Thymus (tissue), 11 donors: Measurements from ENCODE around the gene GPS1. TPM values are rescaled to one million over a fixed set of nuclear protein-coding genes. Genes with fewer than 3 reads are reported as not detected.

Experiments used
- DNase-seq, 9 donors: peaks; one replicate each; pipeline ENCODE4 v3.0.0-alpha.2; 2013; ENCODE audit warnings: low spot score in 9 of 9, low read depth in 6 of 9, missing footprints in 1 of 9
- H3K27ac ChIP-seq, 2 donors: one replicate each; pipeline ENCODE4 v1.5.1; 2013; ENCODE audit warnings: control low read depth in 1 of 2, low read depth in 1 of 2, low read length in 1 of 2, mild to moderate bottlenecking in 1 of 2, moderate library complexity in 1 of 2
- H3K27me3 ChIP-seq, 2 donors: one replicate each; pipeline ENCODE4 v1.5.1; 2013; ENCODE audit warnings: low read length in 1 of 2; ENCODE audit not compliant: control insufficient read depth in 2 of 2, insufficient read depth in 1 of 2
- H3K36me3 ChIP-seq, 2 donors: one replicate each; pipeline ENCODE4 v1.5.1; 2013; ENCODE audit warnings: low read length in 1 of 2, mild to moderate bottlenecking in 1 of 2, moderate library complexity in 1 of 2; ENCODE audit not compliant: control insufficient read depth in 2 of 2, insufficient read depth in 2 of 2
- H3K4me1 ChIP-seq, 2 donors: one replicate each; pipeline ENCODE4 v1.5.1; 2013; ENCODE audit warnings: low read length in 2 of 2; ENCODE audit not compliant: control insufficient read depth in 2 of 2, insufficient read depth in 2 of 2
- H3K4me3 ChIP-seq, 2 donors: one replicate each; pipeline ENCODE4 v1.5.1; 2013; ENCODE audit warnings: low read length in 2 of 2, control low read depth in 1 of 2, mild to moderate bottlenecking in 1 of 2
- H3K9me3 ChIP-seq, 2 donors: one replicate each; pipeline ENCODE4 v1.5.1; 2013; ENCODE audit warnings: low read length in 1 of 2, mild to moderate bottlenecking in 1 of 2; ENCODE audit not compliant: control insufficient read depth in 2 of 2, insufficient read depth in 1 of 2
- WGBS: extraction: QIAGEN DNeasy Blood & Tissue Kit; methylation state at CpG from one replicate; pipeline ENCODE4 v1.1.7; 2013; 5-methylcytosine and 5-hydroxymethylcytosine counted together
- polyA plus RNA-seq: library from polyadenylated mRNA; stranded (reverse); fragments of 200-250 nt; gene quantifications from one replicate; pipeline ENCODE4 v1.2.3, GENCODE V29; 2013
- total RNA-seq: library from RNA; stranded (reverse); fragments of 120-200 nt; gene quantifications from one replicate; pipeline ENCODE4 v1.2.4, GENCODE V29; 2013
- donor health status: healthy.

Gene GPS1
- total and polyA plus RNA-seq, 2 donors, result 75.8 to 98.3 TPM

GRCh38 chr17:82050761-82051641 is 697 bp upstream of the GPS1 start:
- WGBS, result 23% methylated on average over 79 of the region's 79 CpGs
- Histone ChIP-seq H3K9me3 (no peaks in the 10 kb centered on the region), H3K4me3 (peak overlapping the region; percentile 42 to 94), H3K27ac (no peak overlapping the region), H3K4me1 (peaks cover 16 to 22% of the 10 kb centered on the region in 2 donors), H3K27me3 (no peaks in the 10 kb centered on the region), H3K36me3 (peaks cover 42 to 52% of the 10 kb centered on the region in 2 donors)
- no peak for DNase-seq

GRCh38 chr17:82052638-82053059 is 951 bp downstream of the GPS1 start:
- no peak for DNase-seq
- H3K27ac ChIP-seq, result no peak overlapping the region
- H3K27me3 ChIP-seq, result no peaks in the 10 kb centered on the region
- peak overlapping the region; percentile 74 to 94 for H3K4me3 ChIP-seq
- H3K4me1 ChIP-seq, result peaks cover 16 to 22% of the 10 kb centered on the region in 2 donors
- H3K36me3 ChIP-seq, result peaks cover 51 to 61% of the 10 kb centered on the region in 2 donors
- no peaks in the 10 kb centered on the region for H3K9me3 ChIP-seq
- WGBS, result 45% methylated on average over 19 of the region's 19 CpGs

- 97% methylated on average over 19 of the region's 19 CpGs for WGBS
- DNase-seq, result no peak
- peaks cover 16 to 22% of the 10 kb centered on the region in 2 donors for H3K4me1 ChIP-seq
- no peaks in the 10 kb centered on the region for H3K27me3 ChIP-seq
- no peak overlapping the region for H3K4me3 ChIP-seq
- H3K27ac ChIP-seq, result no peak overlapping the region
- no peaks in the 10 kb centered on the region for H3K9me3 ChIP-seq
- H3K36me3 ChIP-seq, result peaks cover 53 to 61% of the 10 kb centered on the region in 2 donors
Measured at GRCh38 chr17:82053130-82053529, 1.4 kb downstream of the GPS1 start.

GRCh38 chr17:82053556-82054263 is 2.0 kb downstream of the GPS1 start:
- H3K36me3 ChIP-seq, result peaks cover 57 to 61% of the 10 kb centered on the region in 2 donors
- no peaks in the 10 kb centered on the region for H3K27me3 ChIP-seq
- no peak for DNase-seq
- no peaks in the 10 kb centered on the region for H3K9me3 ChIP-seq
- 98% methylated on average over 28 of the region's 28 CpGs for WGBS
- no peak overlapping the region for H3K4me3 ChIP-seq
- peaks cover 16 to 22% of the 10 kb centered on the region in 2 donors for H3K4me1 ChIP-seq
- no peak overlapping the region for H3K27ac ChIP-seq

- H3K4me1 ChIP-seq, result peaks cover 16 to 22% of the 10 kb centered on the region in 2 donors
- 98% methylated on average over 38 of the region's 38 CpGs for WGBS
- no peaks in the 10 kb centered on the region for H3K9me3 ChIP-seq
- H3K27me3 ChIP-seq, result no peaks in the 10 kb centered on the region
- H3K27ac ChIP-seq, result no peak overlapping the region
- DNase-seq, result no peak
- H3K36me3 ChIP-seq, result peaks cover 61 to 67% of the 10 kb centered on the region in 2 donors
- no peak overlapping the region for H3K4me3 ChIP-seq
Measured at GRCh38 chr17:82054351-82055022, 2.8 kb downstream of the GPS1 start.

- H3K27me3 ChIP-seq, result no peaks in the 10 kb centered on the region
- no peak overlapping the region for H3K4me3 ChIP-seq
- H3K9me3 ChIP-seq, result no peaks in the 10 kb centered on the region
- peaks cover 66 to 70% of the 10 kb centered on the region in 2 donors for H3K36me3 ChIP-seq
- WGBS, result 95% methylated on average over 26 of the region's 26 CpGs
- DNase-seq, result no peak
- H3K27ac ChIP-seq, result no peak overlapping the region
- peaks cover 16 to 22% of the 10 kb centered on the region in 2 donors for H3K4me1 ChIP-seq
Measured at GRCh38 chr17:82055023-82055964, 3.6 kb downstream of the GPS1 start.

GRCh38 chr17:82055965-82056728 is 4.4 kb downstream of the GPS1 start:
- 97% methylated on average over 28 of the region's 28 CpGs for WGBS
- no peak for DNase-seq

More at GRCh38 chr17:82055965-82056728, 4.4 kb downstream of the GPS1 start:
- no peak overlapping the region for H3K27ac ChIP-seq
- no peaks in the 10 kb centered on the region for H3K9me3 ChIP-seq
- H3K4me3 ChIP-seq, result no peak overlapping the region
- H3K27me3 ChIP-seq, result no peaks in the 10 kb centered on the region
- peaks cover 74 to 79% of the 10 kb centered on the region in 2 donors for H3K36me3 ChIP-seq
- peaks cover 11 to 14% of the 10 kb centered on the region in 2 donors for H3K4me1 ChIP-seq
